Adrenal gland (tissue), 5 donors: Measurements from ENCODE around the gene NFIL3.

Source experiments
- POLR2A ChIP-seq, 2 donors: fragments of 450-650 bp; IDR thresholded peaks; one replicate each; pipeline ENCODE4 v1.6.1; 2017; ENCODE audit warnings: antibody characterized with exemption in 2 of 2, mild to moderate bottlenecking in 2 of 2, moderate library complexity in 1 of 2
- TF ChIP-seq, protein P1 (sequence below), 6 experiments: fragments of 450-650 bp in 4 of 6; fragments of 200-600 bp in 2 of 6; sonication (generic) in 1 of 6; IDR thresholded peaks; 1 replicate in 5 of 6; 2 replicates in 1 of 6; pipeline versions ENCODE4 v1.5.1 to v1.8.0; 2016 to 2021; ENCODE audit warnings: antibody characterized with exemption in 6 of 6, mild to moderate bottlenecking in 2 of 6, moderate library complexity in 1 of 6
- donor health status: DM: no; HTN: no; CAD: no.

DNA sequence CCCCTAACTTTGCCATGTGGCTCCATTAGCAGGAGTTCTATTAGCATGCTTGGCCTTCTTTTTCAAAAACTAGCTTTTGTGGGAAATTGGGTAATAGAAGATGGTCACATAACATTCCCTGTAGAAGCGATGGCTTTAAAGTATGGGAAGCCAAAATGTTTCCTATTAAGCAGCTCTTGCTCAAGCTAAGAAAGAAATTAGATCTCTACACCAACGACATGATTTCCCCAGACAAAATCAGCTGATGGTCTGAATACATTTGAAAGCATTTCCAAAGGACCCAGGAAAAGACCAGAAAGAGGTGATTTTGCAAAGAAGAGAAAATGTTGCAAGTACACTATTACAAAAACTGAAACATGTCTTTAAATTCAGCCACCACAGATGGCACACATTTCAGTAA, 4.8 kb upstream of the NFIL3 start:
- TF ChIP-seq, protein P1, sequence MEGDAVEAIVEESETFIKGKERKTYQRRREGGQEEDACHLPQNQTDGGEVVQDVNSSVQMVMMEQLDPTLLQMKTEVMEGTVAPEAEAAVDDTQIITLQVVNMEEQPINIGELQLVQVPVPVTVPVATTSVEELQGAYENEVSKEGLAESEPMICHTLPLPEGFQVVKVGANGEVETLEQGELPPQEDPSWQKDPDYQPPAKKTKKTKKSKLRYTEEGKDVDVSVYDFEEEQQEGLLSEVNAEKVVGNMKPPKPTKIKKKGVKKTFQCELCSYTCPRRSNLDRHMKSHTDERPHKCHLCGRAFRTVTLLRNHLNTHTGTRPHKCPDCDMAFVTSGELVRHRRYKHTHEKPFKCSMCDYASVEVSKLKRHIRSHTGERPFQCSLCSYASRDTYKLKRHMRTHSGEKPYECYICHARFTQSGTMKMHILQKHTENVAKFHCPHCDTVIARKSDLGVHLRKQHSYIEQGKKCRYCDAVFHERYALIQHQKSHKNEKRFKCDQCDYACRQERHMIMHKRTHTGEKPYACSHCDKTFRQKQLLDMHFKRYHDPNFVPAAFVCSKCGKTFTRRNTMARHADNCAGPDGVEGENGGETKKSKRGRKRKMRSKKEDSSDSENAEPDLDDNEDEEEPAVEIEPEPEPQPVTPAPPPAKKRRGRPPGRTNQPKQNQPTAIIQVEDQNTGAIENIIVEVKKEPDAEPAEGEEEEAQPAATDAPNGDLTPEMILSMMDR (IDR thresholded peaks at IDR 0.05) = no peak
- TF ChIP-seq POLR2A (IDR thresholded peaks at IDR 0.05) = no peak
